Upper lobe of left lung (tissue), 6 donors: ENCODE measurements around the gene NT5C1A. TPM values are rescaled to one million over a fixed set of nuclear protein-coding genes. Genes with fewer than 3 reads are reported as not detected.
A peak's percentile ranks its signal among the peaks of the same experiment; 100 is the strongest.

ENCODE experiments used
- ATAC-seq, 2 donors: fragments of 200-7000 bp; cut with Tn5 transposase; one replicate each; pipeline ENCODE4 v1.9.1; 2022; ENCODE audit warnings: mild to moderate bottlenecking in 2 of 2, moderate library complexity in 2 of 2; ENCODE audit not compliant: low FRiP score in 2 of 2
- DNase-seq, 2 donors: peaks; one replicate each; pipeline ENCODE4 v3.0.0-alpha.2; 2019 to 2020
- H3K27ac ChIP-seq, 4 donors: fragments of 200-600 bp; sonication (generic); one replicate each; pipeline ENCODE4 v1.5.1; 2016 to 2019
- H3K27me3 ChIP-seq, 4 donors: fragments of 200-600 bp; sonication (generic); one replicate each; pipeline ENCODE4 v1.5.1; 2017 to 2019
- H3K36me3 ChIP-seq, 4 donors: fragments of 200-600 bp; sonication (generic); one replicate each; pipeline ENCODE4 v1.5.1; 2016 to 2019
- H3K4me1 ChIP-seq, 4 donors: fragments of 200-600 bp; sonication (generic); one replicate each; pipeline ENCODE4 v1.5.1; 2018 to 2019
- H3K4me3 ChIP-seq, 4 donors: fragments of 200-600 bp; sonication (generic); one replicate each; pipeline ENCODE4 v1.5.1; 2017 to 2019; ENCODE audit warnings: mild to moderate bottlenecking in 2 of 4, moderate library complexity in 1 of 4
- H3K9me3 ChIP-seq, 4 donors: fragments of 200-600 bp; sonication (generic); one replicate each; pipeline ENCODE4 v1.5.1; 2018 to 2019
- CTCF ChIP-seq, 6 experiments: fragments of 450-650 bp in 4 of 6; fragments of 200-600 bp in 2 of 6; sonication (generic) in 2 of 6; IDR thresholded peaks; one replicate each; pipeline ENCODE4 v1.5.1; 2016 to 2019; ENCODE audit warnings: antibody characterized with exemption in 6 of 6
- EP300 ChIP-seq, 4 donors: sonication (generic); formaldehyde crosslinking; IDR thresholded peaks; one replicate each; pipeline ENCODE4 v1.5.1; 2017; ENCODE audit warnings: antibody characterized with exemption in 4 of 4, control low read depth in 2 of 4
- POLR2A ChIP-seq, 4 donors: fragments of 450-650 bp; IDR thresholded peaks; one replicate each; pipeline ENCODE4 v1.5.1; 2016 to 2017; ENCODE audit warnings: antibody characterized with exemption in 4 of 4, mild to moderate bottlenecking in 2 of 4
- POLR2AphosphoS5 ChIP-seq, 2 donors: sonication (generic); formaldehyde crosslinking; IDR thresholded peaks; one replicate each; pipeline ENCODE4 v1.5.1; 2017; ENCODE audit warnings: antibody characterized with exemption in 2 of 2
- WGBS, 2 donors: methylation state at CpG; one replicate each; pipeline ENCODE4 v1.1.5; 2017 to 2018; 5-methylcytosine and 5-hydroxymethylcytosine counted together
- total RNA-seq, 6 donors: library from RNA; depleted of rRNA in 4 of 6; stranded (reverse); fragments of >200 nt in 4 of 6; gene quantifications; one replicate each; pipeline versions ENCODE4 v1.1.0 to v1.2.1, GENCODE V29; 2016 to 2021
- donor health status: DM: no; HTN: no; CAD: no; lungs with moderate emphysema.
- donor health status: DM: no; HTN: yes; CAD: no; lungs with severe emphysema.

Gene NT5C1A
- total RNA-seq, 6 donors from 2014 or later: 0.37 to 5.5 (median 2.6) TPM; not detected in 2

DNA sequence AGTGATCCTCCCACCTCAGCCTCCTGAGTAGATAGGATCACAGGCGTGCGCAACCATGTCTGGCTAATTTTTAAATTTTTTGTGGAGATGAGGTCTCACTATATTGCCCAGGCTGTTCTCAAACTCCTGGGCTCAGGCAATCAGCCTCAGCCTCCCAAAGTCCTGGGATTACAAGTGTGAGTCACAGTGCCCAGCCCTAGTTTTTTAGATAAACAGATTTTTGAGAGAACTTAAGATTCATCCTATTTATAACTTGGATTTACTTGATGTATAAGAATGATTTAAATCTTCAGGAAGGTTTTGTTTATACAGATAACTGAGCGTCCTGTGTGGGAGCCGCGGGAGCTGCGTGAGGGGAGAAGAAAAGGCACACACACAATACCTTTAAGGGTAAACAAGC lies 58.7 kb downstream of the NT5C1A start:
- Histone ChIP-seq H3K4me3 (no peak overlapping the region), H3K36me3 (no peaks in the 10 kb centered on the region), H3K27ac (peak overlapping the region in 1 of 4 donors; percentile 22), H3K4me1 (peaks cover 0 to 15% (median 3%) of the 10 kb centered on the region in 4 donors), H3K27me3 (no peaks in the 10 kb centered on the region), H3K9me3 (no peaks in the 10 kb centered on the region)
- ATAC-seq (no peak), DNase-seq (no peak)
- TF ChIP-seq POLR2AphosphoS5 (IDR thresholded peaks at IDR 0.05) (peak in 1 of 2 donors; percentile 55), CTCF (IDR thresholded peaks at IDR 0.05) (no peak)
- WGBS, 2 donors: 61 to 76% methylated on average over 6 of the region's 6 CpGs

- WGBS, 2 donors: 43 to 52% methylated on average over 24 to 42 of the region's 42 CpGs
- TF ChIP-seq POLR2A (IDR thresholded peaks at IDR 0.05) (no peak), CTCF (IDR thresholded peaks at IDR 0.05) (peak in 5 of 6 experiments; percentile 70 to 85 (median 77)), POLR2AphosphoS5 (IDR thresholded peaks at IDR 0.05) (no peak), EP300 (IDR thresholded peaks at IDR 0.05) (no peak)
- Histone ChIP-seq H3K27ac (no peak overlapping the region), H3K4me1 (peaks cover 0 to 15% (median 3%) of the 10 kb centered on the region in 4 donors), H3K9me3 (no peaks in the 10 kb centered on the region), H3K4me3 (no peak overlapping the region), H3K36me3 (no peaks in the 10 kb centered on the region), H3K27me3 (no peaks in the 10 kb centered on the region)
- ATAC-seq (peak; percentile 86 to 87), DNase-seq (peak; percentile 69 to 93)
Measured at GRCh38 chr1:39609618-39610331, 62.1 kb downstream of the NT5C1A start.

Other genes starting within 250 kb of the NT5C1A start
- 1 to 10 TPM in 2 of 6 donors, under 1 TPM in 3, not detected in 1; 0.30 to 1.4 (median 0.88) TPM for gene BMP8A, start 180.5 kb downstream of the NT5C1A start, total RNA-seq
- gene PABPC4, start 95.3 kb downstream of the NT5C1A start, total RNA-seq: 100 to 1,000 TPM; 121 to 225 (median 195) TPM
- 10 to 100 TPM in 5 of 6 donors, 1 to 10 TPM in 1; 3.8 to 31.9 (median 15.5) TPM for gene HEYL, start 32.5 kb downstream of the NT5C1A start, total RNA-seq
- gene HPCAL4, start 19.3 kb upstream of the NT5C1A start, total RNA-seq: 1 to 10 TPM in 1 of 6 donors, under 1 TPM in 5; under 0.01 to 1.1 (median 0.43) TPM
- 10 to 100 TPM; 23.6 to 54.5 (median 36.1) TPM for gene PPIE, start 66.8 kb upstream of the NT5C1A start, total RNA-seq
- gene OXCT2, start 99.2 kb upstream of the NT5C1A start, total RNA-seq: 1 to 10 TPM in 2 of 6 donors, under 1 TPM in 2, not detected in 2; 0.46 to 2.8 (median 0.94) TPM
- gene BMP8B, start 116.8 kb upstream of the NT5C1A start, total RNA-seq: 1 to 10 TPM; 1.2 to 5.2 (median 2.3) TPM
- gene TRIT1, start 211.4 kb upstream of the NT5C1A start, total RNA-seq: 10 to 100 TPM in 5 of 6 donors, 1 to 10 TPM in 1; 9.4 to 14.8 (median 13.7) TPM
- 1 to 10 TPM; 4.3 to 8.2 (median 6.1) TPM for gene MYCL, start 229.8 kb upstream of the NT5C1A start, total RNA-seq